LNCaP clone FGC (cell line): ENCODE data around the gene CYP4V2.
"Not testable (repeated sequence)": the region's sequence is repeated elsewhere in the genome, so short reads cannot be mapped to it uniquely, and the experiment has no call there.

ENCODE experiments used
- DNase-seq: peaks from one replicate; pipeline ENCODE4 v3.0.0-alpha.2; 2011; ENCODE audit warnings: low read depth
- H3K4me3 ChIP-seq: 2 replicates; pipeline ENCODE4 v1.5.1; 2011; ENCODE audit warnings: mild to moderate bottlenecking, low read depth, low read length, control low read depth
- CTCF ChIP-seq: IDR thresholded peaks from 2 replicates; pipeline ENCODE4 v1.5.1; 2012; ENCODE audit warnings: mild to moderate bottlenecking; ENCODE audit not compliant: control insufficient read depth, insufficient read depth; ENCODE audit errors: extremely low read depth

The CYP4V2 gene

GRCh38 chr4:186241616-186242015 is 50.2 kb downstream of the CYP4V2 start:
- no peak for TF ChIP-seq CTCF
- DNase-seq = no peak
- H3K4me3 ChIP-seq = no peak overlapping the region

GRCh38 chr4:186242031-186242430 is 50.7 kb downstream of the CYP4V2 start:
- not testable (repeated sequence) for H3K4me3 ChIP-seq, DNase-seq

- no peak overlapping the region for H3K4me3 ChIP-seq
- no peak for TF ChIP-seq CTCF
- DNase-seq = no peak
Observed at GRCh38 chr4:186243331-186243730, 52.0 kb downstream of the CYP4V2 start.

GRCh38 chr4:186244835-186245234 is 53.5 kb downstream of the CYP4V2 start:
- H3K4me3 ChIP-seq = no peak overlapping the region
- no peak for DNase-seq
- TF ChIP-seq CTCF = no peak

- H3K4me3 ChIP-seq, DNase-seq: not testable (repeated sequence)
Observed at GRCh38 chr4:186247062-186247752, 55.8 kb downstream of the CYP4V2 start.

GRCh38 chr4:186248643-186249042 is 57.3 kb downstream of the CYP4V2 start:
- no peak overlapping the region for H3K4me3 ChIP-seq
- no peak for TF ChIP-seq CTCF
- no peak for DNase-seq

- no peak for TF ChIP-seq CTCF
- H3K4me3 ChIP-seq = no peak overlapping the region
- DNase-seq = no peak
Observed at GRCh38 chr4:186249785-186250754, 58.7 kb downstream of the CYP4V2 start.
